Stomach (tissue), 4 donors: ENCODE results near the gene SCG3.

ENCODE experiments used
- CTCF ChIP-seq, 7 experiments: fragments of 450-650 bp in 4 of 7; fragments of 200-600 bp in 3 of 7; sonication (generic) in 3 of 7; IDR thresholded peaks; one replicate each; pipeline ENCODE4 v1.5.1; 2016 to 2019; ENCODE audit warnings: antibody characterized with exemption in 7 of 7, control low read depth in 2 of 7, mild to moderate bottlenecking in 1 of 7
- POLR2A ChIP-seq, 4 donors: fragments of 450-650 bp; IDR thresholded peaks; one replicate each; pipeline ENCODE4 v1.6.1; 2016; ENCODE audit warnings: antibody characterized with exemption in 4 of 4, control low read depth in 2 of 4, mild to moderate bottlenecking in 1 of 4, moderate library complexity in 1 of 4
- POLR2AphosphoS5 ChIP-seq, 3 donors: sonication (generic); formaldehyde crosslinking; IDR thresholded peaks; one replicate each; pipeline ENCODE4 v1.6.1; 2016; ENCODE audit warnings: antibody characterized with exemption in 3 of 3

DNA sequence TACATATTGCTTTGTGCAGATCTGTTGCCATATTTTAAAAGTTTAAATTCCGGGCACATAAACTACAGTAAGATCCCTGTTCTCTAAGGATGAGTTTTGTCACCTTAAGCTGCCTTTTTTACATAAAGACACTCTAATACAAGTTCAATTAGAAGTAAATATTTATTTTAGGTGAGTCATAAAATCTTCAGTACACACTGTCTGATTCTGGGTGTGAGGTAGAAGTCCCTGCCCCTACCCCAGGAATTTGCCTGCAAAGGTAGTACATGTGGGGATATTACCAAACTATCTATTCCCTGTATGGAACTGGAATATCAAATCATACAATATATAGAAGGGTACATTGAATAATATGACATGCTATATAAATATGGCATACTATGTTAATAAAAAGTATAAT is 6.3 kb downstream of the SCG3 start:
- no peak for TF ChIP-seq CTCF (IDR thresholded peaks at IDR 0.05)
- TF ChIP-seq POLR2AphosphoS5 (IDR thresholded peaks at IDR 0.05), result no peak
- TF ChIP-seq POLR2A (IDR thresholded peaks at IDR 0.05), result no peak
